Measurements from ENCODE around the gene HIP1R. TPM values are rescaled to one million over a fixed set of nuclear protein-coding genes. Genes with fewer than 3 reads are reported as not detected.

The HIP1R gene
- polyA plus RNA-seq, 1 experiment, result 12.8 TPM

DNA sequence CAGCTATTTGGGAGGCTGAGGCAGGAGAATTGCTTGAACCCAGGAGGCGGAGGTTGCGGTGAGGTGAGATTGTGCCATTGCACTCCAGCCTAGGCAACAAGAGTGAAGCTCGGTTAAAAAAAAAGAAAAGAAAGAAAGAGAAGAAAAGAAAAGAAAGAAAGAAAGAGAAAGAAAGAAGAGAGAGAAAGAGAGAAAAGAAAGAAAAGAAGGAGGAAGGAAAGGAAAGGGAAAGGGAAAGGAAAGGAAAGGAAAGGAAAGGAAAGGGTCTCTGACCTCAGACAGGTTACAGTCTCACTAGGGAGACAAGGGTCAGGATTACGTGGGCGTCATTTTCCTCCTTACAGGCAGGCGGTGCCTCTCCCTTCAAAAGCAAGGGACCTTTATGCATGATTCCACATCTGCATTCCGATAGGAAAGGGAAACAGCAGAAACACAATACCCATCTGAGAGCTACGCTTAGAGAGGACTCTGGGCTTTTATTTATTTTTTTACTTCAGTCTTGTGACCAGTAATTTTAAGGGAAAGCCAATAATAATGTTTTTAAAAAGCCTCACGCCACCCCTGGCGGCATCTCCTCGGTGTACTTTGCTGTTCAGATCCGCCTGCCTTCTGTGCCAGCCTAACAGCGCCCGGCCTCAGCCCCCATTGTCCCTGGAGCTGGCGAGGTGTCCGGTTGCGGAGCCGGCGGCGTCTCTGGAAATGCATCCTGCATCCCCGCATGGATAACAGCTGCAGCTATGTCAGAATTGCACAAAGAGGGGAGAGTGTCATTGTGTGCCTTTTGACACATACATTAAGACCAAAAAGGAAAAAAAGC, 945 bp upstream of the HIP1R start:
- no peak for DNase-seq (ENCODE audit: low read depth)
- CTCF ChIA-PET, result interaction anchor here (0.6 to 3.3 kb wide), 4 partner anchors 8 to 132 kb away, joined by 3 to 21 read pairs (median 4); partner anchors contain the start of gene ABCB9
- Histone ChIP-seq H3K27me3 (ENCODE audit: control insufficient read depth, insufficient read depth, low read length) (no peaks in the 10 kb centered on the region), H3K36me3 (ENCODE audit: control insufficient read depth, insufficient read depth, low read length) (no peaks in the 10 kb centered on the region), H3K4me3 (ENCODE audit: low read depth, low read length) (peak overlapping the region; percentile 68)
- POLR2A ChIA-PET, result interaction anchor here (0.7 kb wide), 1 partner anchor 317 kb away, joined by 5 read pairs; the partner anchor contains the start of gene PITPNM2
- TF ChIP-seq, protein P1, sequence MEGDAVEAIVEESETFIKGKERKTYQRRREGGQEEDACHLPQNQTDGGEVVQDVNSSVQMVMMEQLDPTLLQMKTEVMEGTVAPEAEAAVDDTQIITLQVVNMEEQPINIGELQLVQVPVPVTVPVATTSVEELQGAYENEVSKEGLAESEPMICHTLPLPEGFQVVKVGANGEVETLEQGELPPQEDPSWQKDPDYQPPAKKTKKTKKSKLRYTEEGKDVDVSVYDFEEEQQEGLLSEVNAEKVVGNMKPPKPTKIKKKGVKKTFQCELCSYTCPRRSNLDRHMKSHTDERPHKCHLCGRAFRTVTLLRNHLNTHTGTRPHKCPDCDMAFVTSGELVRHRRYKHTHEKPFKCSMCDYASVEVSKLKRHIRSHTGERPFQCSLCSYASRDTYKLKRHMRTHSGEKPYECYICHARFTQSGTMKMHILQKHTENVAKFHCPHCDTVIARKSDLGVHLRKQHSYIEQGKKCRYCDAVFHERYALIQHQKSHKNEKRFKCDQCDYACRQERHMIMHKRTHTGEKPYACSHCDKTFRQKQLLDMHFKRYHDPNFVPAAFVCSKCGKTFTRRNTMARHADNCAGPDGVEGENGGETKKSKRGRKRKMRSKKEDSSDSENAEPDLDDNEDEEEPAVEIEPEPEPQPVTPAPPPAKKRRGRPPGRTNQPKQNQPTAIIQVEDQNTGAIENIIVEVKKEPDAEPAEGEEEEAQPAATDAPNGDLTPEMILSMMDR (IDR thresholded peaks at IDR 0.05; ENCODE audit: insufficient read depth, low read depth, low read length), result peak; percentile 30; the same call in 1 of the 2 replicates

DNA sequence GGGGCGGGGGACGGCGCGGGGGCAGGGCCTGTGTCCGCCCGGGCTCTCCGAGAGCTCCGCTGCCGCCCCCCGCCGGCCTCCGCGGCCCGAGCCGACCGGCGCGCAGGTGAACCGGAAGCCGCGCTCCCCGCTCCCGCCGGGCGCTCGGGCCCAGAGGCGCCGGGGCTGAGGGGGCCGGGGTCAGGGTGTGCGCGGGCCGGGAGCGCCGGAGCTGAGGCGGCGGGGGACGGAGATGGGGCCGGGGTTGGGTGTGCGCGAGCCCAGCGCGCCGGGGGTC, 431 bp downstream of the HIP1R start:
- no peak for DNase-seq (ENCODE audit: low read depth)
- Histone ChIP-seq H3K4me3 (ENCODE audit: low read depth, low read length) (peak overlapping the region; percentile 68), H3K36me3 (ENCODE audit: control insufficient read depth, insufficient read depth, low read length) (no peaks in the 10 kb centered on the region), H3K27me3 (ENCODE audit: control insufficient read depth, insufficient read depth, low read length) (no peaks in the 10 kb centered on the region)
- TF ChIP-seq, protein P1 (IDR thresholded peaks at IDR 0.05; ENCODE audit: insufficient read depth, low read depth, low read length), result no peak
- CTCF ChIA-PET, result interaction anchor here (1.0 kb wide), 1 partner anchor 398 kb away, joined by 3 read pairs; no protein-coding TSS in a partner anchor
- POLR2A ChIA-PET, result no interaction called here

DNA sequence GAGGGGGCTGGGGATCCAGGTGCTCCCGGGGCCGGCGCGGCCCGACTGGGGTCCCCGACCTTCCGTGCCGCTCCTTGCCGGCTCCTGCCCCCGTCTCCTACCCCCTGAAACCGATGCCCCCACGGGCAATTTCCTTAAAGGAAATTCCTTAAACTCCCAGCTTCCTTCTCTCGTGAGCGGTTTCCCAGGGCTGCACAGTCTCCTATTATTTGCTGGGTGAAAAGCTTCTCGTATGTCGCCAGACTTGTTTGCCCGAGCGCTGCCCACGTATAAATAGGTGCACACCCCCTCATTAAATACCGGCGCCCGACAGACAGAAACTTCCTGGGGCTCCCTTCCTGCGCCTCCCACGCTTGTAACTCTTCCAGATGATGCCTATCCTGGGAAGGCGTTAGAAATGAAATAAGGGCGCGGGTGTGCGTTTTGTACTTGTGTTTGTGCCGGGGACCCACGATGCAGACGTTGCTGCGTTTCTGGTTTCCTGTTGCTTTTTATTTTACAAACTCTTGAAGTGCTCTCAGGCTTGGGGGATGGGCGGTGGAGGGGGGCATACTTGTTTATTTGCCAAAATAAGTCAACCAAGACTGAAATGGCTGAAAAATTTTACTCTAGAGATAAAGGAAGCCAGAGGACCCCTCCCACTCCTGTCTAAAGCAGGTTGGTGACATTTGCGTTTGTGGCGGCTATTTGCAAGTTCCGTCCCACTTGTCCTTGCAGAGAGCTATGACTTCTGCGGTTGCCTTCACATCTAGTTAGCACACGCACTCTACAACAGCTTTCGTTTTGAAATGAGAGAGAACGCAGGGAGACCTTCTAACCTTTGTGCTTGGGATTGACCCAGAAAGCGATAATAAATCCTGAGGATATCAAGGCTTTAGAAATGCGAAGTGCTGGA, 1.0 kb downstream of the HIP1R start:
- no peak for DNase-seq (ENCODE audit: low read depth)
- POLR2A ChIA-PET, result interaction anchor here (0.5 kb wide), 1 partner anchor 22 kb away, joined by 5 read pairs; no protein-coding TSS in a partner anchor
- CTCF ChIA-PET, result interaction anchor here (0.6 to 1.1 kb wide), 3 partner anchors 43 to 398 kb away, joined by 3 to 4 read pairs (median 3); no protein-coding TSS in a partner anchor
- Histone ChIP-seq H3K27me3 (ENCODE audit: control insufficient read depth, insufficient read depth, low read length) (no peaks in the 10 kb centered on the region), H3K4me3 (ENCODE audit: low read depth, low read length) (peak overlapping the region; percentile 68), H3K36me3 (ENCODE audit: control insufficient read depth, insufficient read depth, low read length) (no peaks in the 10 kb centered on the region)
- TF ChIP-seq, protein P1 (IDR thresholded peaks at IDR 0.05; ENCODE audit: insufficient read depth, low read depth, low read length), result no peak

DNA sequence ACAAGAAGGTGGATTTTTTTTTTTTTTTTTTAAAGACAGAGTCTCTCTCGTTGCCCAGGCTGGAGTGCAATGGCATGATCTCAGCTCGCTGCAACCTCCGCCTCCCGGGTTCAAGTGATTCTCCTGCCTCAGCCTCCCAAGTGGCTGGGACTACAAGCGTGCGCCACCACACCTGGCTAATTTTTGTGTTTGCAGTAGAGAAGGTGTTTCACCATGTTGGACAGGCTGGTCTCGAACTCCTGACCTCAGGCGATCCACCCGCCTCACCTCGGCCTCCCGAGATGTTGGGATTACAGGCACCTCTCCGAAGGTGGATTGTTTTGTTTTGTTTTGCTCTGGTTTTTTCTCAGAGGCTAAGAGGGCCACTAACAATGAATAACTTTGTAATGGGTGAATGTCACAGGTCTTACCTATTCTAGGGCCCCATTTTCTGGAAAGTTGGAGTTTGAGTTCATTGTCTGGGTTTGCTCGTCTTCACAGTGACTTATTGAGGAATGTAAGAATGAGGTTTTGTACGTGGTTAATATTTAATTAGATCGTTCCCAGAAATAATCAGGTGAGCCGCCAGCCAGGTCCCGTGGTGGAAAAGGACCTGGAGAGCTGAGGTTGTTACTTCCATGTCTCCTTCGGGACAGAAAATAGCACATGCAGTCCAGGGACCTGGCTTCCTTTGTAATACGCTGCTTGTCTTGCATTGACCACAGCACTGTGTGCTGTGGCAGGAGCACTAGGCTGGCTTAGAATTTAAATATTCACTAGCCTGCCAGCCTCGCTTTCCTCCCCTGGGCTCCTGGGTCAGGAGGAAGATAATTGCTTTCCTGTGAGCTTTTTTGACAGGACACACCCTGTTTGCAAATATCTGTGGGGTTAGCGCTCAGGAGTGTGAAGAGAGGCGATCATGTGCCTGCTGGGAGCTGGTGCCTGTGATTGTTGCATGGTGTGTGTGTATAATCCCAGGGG, 2.3 kb downstream of the HIP1R start:
- no peak for DNase-seq (ENCODE audit: low read depth)
- Histone ChIP-seq H3K27me3 (ENCODE audit: control insufficient read depth, insufficient read depth, low read length) (no peaks in the 10 kb centered on the region), H3K36me3 (ENCODE audit: control insufficient read depth, insufficient read depth, low read length) (no peaks in the 10 kb centered on the region), H3K4me3 (ENCODE audit: low read depth, low read length) (no peak overlapping the region)
- TF ChIP-seq, protein P1 (IDR thresholded peaks at IDR 0.05; ENCODE audit: insufficient read depth, low read depth, low read length), result no peak
- POLR2A ChIA-PET, result no interaction called here
- CTCF ChIA-PET, result interaction anchor here (0.5 kb wide), 1 partner anchor 531 kb away, joined by 3 read pairs; no protein-coding TSS in a partner anchor
